Stimulated activated naive B cell treated with anti-CD40 and anti-IgM and Interleukin-4, amounts not matched to agents 10 μg/mL and 1 μg/mL and 100 μg/mL, for 72 hours (primary cell): ENCODE results near the gene FAN1.
"Not testable (repeated sequence)": the region's sequence is repeated elsewhere in the genome, so short reads cannot be mapped to it uniquely, and the experiment has no call there.

ENCODE experiments used
- ATAC-seq, 2 donors: fragments of 150-1000 bp; cut with Tn5 transposase; replicated peaks; 2 replicates each; pipeline ENCODE4 v1.10.0; 2021; ENCODE audit warnings: moderate library complexity in 1 of 2
- DNase-seq: peaks from one replicate; pipeline ENCODE4 v3.0.0; 2021
- H3K27ac Mint-ChIP-seq: one replicate; pipeline ENCODE4 v1.8.0; 2022; ENCODE audit warnings: mild to moderate bottlenecking, mixed read lengths
- H3K27me3 Mint-ChIP-seq, 2 donors: one replicate each; pipeline ENCODE4 v1.8.0; 2022; ENCODE audit warnings: mixed read lengths in 2 of 2
- H3K36me3 Mint-ChIP-seq, 2 donors: one replicate each; pipeline ENCODE4 v1.8.0; 2022; ENCODE audit warnings: mixed read lengths in 2 of 2, mild to moderate bottlenecking in 1 of 2
- H3K4me1 Mint-ChIP-seq, 2 donors: one replicate each; pipeline ENCODE4 v1.8.0; 2022; ENCODE audit warnings: mixed read lengths in 2 of 2, mild to moderate bottlenecking in 1 of 2
- H3K4me3 Mint-ChIP-seq, 2 donors: one replicate each; pipeline ENCODE4 v1.8.0; 2022; ENCODE audit warnings: mild to moderate bottlenecking in 2 of 2, mixed read lengths in 2 of 2, moderate library complexity in 1 of 2
- H3K9me3 Mint-ChIP-seq, 2 donors: one replicate each; pipeline ENCODE4 v1.8.0; 2022; ENCODE audit warnings: mixed read lengths in 2 of 2, mild to moderate bottlenecking in 1 of 2

The FAN1 gene

GRCh38 chr15:30903497-30904187 is at the start of gene FAN1:
FAN1 (plus strand) TSS chr15:30903915; CDS start chr15:30904664, 749 bp downstream.
- H3K4me3 Mint-ChIP-seq, result peak within 1 kb of the TSS; percentile 96 to 100
- peaks cover 16 to 27% of the 10 kb centered on the region in 2 donors for H3K36me3 Mint-ChIP-seq
- ATAC-seq (peak; percentile 93), DNase-seq (peak; percentile 80)
- no peaks in the 10 kb centered on the region for H3K9me3 Mint-ChIP-seq
- peak within 1 kb of the TSS; percentile 91 for H3K27ac Mint-ChIP-seq
- no peaks in the 10 kb centered on the region for H3K27me3 Mint-ChIP-seq
- peaks cover 15 to 32% of the 10 kb centered on the region in 2 donors for H3K4me1 Mint-ChIP-seq

DNA sequence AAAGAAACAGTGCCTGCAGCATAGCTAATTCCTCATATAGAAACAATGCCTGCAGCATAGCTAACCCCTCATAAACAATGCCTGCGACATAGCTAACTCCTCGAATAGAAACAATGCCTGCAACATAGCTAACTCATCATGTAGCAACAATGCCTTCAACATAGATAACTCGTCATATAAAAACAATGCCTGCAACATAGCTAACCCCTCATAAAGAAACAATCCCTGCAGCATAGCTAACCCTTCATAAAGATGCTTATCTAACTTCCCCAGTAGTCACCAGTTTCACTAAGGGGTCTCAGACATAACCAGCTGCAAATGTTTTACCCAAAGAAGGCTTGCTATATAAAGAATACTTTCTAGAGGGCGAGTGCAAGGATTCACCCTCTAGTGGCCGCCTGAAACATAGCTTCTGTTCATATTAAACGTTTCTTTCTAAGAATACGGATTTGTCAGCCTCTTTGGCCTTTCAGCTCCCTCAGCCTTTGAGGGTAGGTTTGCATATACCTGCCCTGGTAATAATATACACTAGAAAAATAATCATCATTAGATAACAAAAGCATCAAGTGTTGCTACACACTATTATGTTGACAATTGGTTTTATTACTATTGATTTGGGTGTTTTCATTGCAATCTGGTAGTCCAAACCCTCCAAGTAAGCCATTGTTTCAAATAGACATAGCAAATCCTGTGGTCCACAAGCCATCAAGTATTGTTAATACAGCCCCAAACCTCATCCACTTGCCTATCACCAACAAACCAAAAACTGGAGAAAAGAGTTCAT is 44.4 kb upstream of the FAN1 start:
- DNase-seq (no peak), ATAC-seq (peak; percentile 45 to 50)
- no peak overlapping the region for H3K4me3 Mint-ChIP-seq
- H3K9me3 Mint-ChIP-seq, result peaks cover 3% of the 10 kb centered on the region in 2 donors
- H3K27ac Mint-ChIP-seq, result no peak overlapping the region
- peaks cover 3% of the 10 kb centered on the region in 2 donors for H3K36me3 Mint-ChIP-seq
- no peaks in the 10 kb centered on the region for H3K4me1 Mint-ChIP-seq
- peaks cover 0 to 3% of the 10 kb centered on the region in 2 donors for H3K27me3 Mint-ChIP-seq

- Mint-ChIP-seq H3K36me3 (peaks cover 0 to 2% of the 10 kb centered on the region in 2 donors), H3K27me3 (no peaks in the 10 kb centered on the region), H3K9me3 (no peaks in the 10 kb centered on the region), H3K4me1 (no peaks in the 10 kb centered on the region), H3K27ac (no peak overlapping the region), H3K4me3 (no peak overlapping the region)
- no peak for DNase-seq
- ATAC-seq, result no peak
These were observed 38.5 kb upstream of the FAN1 start for GRCh38 chr15:30865257-30865656.

- H3K27me3 Mint-ChIP-seq, result no peaks in the 10 kb centered on the region
These were observed 33.0 kb upstream of the FAN1 start for GRCh38 chr15:30870681-30871080.

GRCh38 chr15:30872341-30872748 is 31.4 kb upstream of the FAN1 start:
- Mint-ChIP-seq H3K27me3 (no peaks in the 10 kb centered on the region), H3K9me3 (no peaks in the 10 kb centered on the region), H3K27ac (no peak overlapping the region), H3K4me1 (no peaks in the 10 kb centered on the region), H3K36me3 (peaks cover 0 to 2% of the 10 kb centered on the region in 2 donors), H3K4me3 (no peak overlapping the region)
- ATAC-seq, result no peak
- no peak for DNase-seq

More at GRCh38 chr15:30870681-30871080, 33.0 kb upstream of the FAN1 start:
- Mint-ChIP-seq H3K4me3 (no peak overlapping the region), H3K36me3 (peaks cover 0 to 2% of the 10 kb centered on the region in 2 donors), H3K4me1 (no peaks in the 10 kb centered on the region), H3K27ac (no peak overlapping the region), H3K9me3 (no peaks in the 10 kb centered on the region)
- no peak for ATAC-seq
- no peak for DNase-seq

- DNase-seq, result no peak
These were observed 26.6 kb upstream of the FAN1 start for GRCh38 chr15:30877070-30877469.

DNA sequence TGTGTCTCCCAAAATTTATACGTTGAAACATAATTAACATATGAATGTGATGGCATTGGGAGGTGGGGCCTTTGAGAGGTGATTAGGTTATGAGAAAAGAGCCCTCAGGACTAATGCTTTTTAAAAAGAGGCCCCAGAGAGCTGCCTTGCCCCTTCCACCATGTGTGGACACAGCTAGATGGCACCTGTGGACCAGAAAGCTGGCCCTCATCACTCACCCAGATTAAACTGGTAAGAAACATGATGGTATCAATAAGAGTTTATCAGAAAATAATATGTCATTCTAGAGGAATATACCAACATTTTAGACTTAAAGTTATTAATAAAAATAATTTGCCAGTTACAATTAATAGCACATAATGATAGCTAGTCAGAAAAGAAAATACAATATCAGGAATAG is 25.2 kb upstream of the FAN1 start:
- no peak for ATAC-seq
- Mint-ChIP-seq H3K27me3 (peaks cover 0 to 8% of the 10 kb centered on the region in 2 donors), H3K9me3 (peaks cover 5 to 9% of the 10 kb centered on the region in 2 donors), H3K36me3 (peaks cover 4 to 6% of the 10 kb centered on the region in 2 donors), H3K4me1 (no peaks in the 10 kb centered on the region), H3K4me3 (no peak overlapping the region), H3K27ac (no peak overlapping the region)
- DNase-seq, result no peak

More at GRCh38 chr15:30877070-30877469, 26.6 kb upstream of the FAN1 start:
- no peak overlapping the region for H3K4me3 Mint-ChIP-seq
- no peak overlapping the region for H3K27ac Mint-ChIP-seq
- ATAC-seq, result no peak
- H3K27me3 Mint-ChIP-seq, result peaks cover 0 to 4% of the 10 kb centered on the region in 2 donors
- H3K36me3 Mint-ChIP-seq, result peaks cover 4 to 6% of the 10 kb centered on the region in 2 donors
- H3K9me3 Mint-ChIP-seq, result peaks cover 5 to 9% of the 10 kb centered on the region in 2 donors
- no peaks in the 10 kb centered on the region for H3K4me1 Mint-ChIP-seq

DNA sequence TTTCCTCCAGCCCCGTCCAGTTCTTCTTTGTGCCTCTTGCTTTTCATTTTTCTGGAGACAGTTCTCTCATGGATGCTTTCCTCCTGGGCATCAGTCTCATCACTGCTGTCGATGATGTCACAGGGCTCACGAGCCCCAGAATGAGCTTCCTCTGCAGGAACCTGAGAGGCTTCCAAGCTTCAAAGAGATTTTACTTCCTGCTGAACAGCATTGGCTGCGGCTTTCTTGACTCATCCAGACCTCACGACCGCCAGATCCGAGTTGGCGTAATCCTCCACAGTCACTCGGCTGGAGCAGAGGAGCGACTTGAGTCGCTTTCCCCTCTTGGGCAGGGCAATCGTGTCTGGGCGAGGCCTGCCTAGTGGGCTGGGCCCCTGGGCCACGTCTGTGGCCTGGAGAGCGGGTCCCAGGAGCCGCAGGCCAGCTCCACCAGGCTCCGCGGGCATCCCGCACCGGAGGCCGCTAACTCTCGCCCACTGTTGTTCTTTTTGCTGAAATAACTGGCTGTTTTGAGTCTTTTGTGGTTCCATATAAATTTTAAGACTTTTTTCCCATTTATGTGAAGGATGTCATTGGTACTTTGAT is 20.8 kb upstream of the FAN1 start:
- H3K4me1 Mint-ChIP-seq, result no peaks in the 10 kb centered on the region

DNA sequence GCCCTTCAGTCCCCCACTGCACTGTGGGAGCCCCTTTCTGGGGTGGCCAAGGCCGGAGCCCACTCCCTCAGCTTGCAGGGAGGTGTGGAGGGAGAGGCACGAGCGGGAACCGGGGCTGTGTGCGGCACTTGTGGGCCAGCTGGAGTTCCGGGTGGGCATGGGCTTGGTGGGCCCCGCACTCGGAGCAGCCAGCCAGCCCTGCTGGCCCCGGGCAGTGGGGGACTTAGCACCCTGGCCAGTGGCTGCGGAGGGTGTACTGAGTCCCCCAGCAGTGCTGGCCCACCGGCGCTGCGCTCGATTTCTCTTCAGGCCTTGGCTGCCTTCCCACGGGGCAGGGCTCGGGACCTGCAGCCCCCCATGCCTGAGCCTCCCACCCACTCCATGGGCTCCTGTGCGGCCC is 20.0 kb upstream of the FAN1 start:
- H3K27ac Mint-ChIP-seq, H3K36me3 Mint-ChIP-seq, H3K4me3 Mint-ChIP-seq, H3K27me3 Mint-ChIP-seq, ATAC-seq, H3K4me1 Mint-ChIP-seq, DNase-seq, H3K9me3 Mint-ChIP-seq: not testable (repeated sequence)

More for the DNA sequence above, 20.8 kb upstream of the FAN1 start:
- Mint-ChIP-seq H3K4me3 (no peak overlapping the region), H3K27ac (no peak overlapping the region), H3K36me3 (peaks cover 4 to 6% of the 10 kb centered on the region in 2 donors), H3K27me3 (peaks cover 0 to 8% of the 10 kb centered on the region in 2 donors), H3K9me3 (peaks cover 5 to 9% of the 10 kb centered on the region in 2 donors)
- DNase-seq (no peak), ATAC-seq (no peak)

- no peak for ATAC-seq
- Mint-ChIP-seq H3K9me3 (peaks cover 0 to 4% of the 10 kb centered on the region in 2 donors), H3K36me3 (peaks cover 0 to 3% of the 10 kb centered on the region in 2 donors), H3K27ac (no peak overlapping the region), H3K4me3 (no peak overlapping the region), H3K27me3 (peaks cover 0 to 8% of the 10 kb centered on the region in 2 donors), H3K4me1 (no peaks in the 10 kb centered on the region)
- no peak for DNase-seq
These were observed 17.9 kb upstream of the FAN1 start for GRCh38 chr15:30885814-30886213.

DNA sequence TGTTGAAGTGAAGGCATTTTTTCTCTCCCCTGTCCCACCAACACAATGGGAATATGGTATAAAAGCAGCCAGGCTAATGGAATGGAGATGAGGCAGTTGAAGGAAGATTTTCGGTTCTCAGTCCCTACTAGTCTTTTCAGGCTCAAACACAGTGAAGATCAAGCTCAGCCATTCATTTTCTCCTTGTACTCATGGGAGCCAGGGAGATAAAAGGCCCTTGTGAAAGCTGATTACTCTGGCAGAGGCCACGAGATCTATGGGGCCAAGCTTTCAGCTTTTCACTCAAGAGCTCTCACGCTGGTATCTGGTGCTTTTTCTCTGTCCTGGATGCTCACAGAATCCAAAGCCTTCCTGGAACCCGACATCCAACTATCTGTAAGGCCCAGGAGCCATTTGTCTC is 14.5 kb upstream of the FAN1 start:
- no peak overlapping the region for H3K27ac Mint-ChIP-seq
- ATAC-seq, result no peak
- H3K27me3 Mint-ChIP-seq, result no peaks in the 10 kb centered on the region
- no peaks in the 10 kb centered on the region for H3K36me3 Mint-ChIP-seq
- no peak overlapping the region for H3K4me3 Mint-ChIP-seq
- H3K4me1 Mint-ChIP-seq, result peaks cover 0 to under 1% of the 10 kb centered on the region in 2 donors
- no peaks in the 10 kb centered on the region for H3K9me3 Mint-ChIP-seq
- DNase-seq, result no peak

DNA sequence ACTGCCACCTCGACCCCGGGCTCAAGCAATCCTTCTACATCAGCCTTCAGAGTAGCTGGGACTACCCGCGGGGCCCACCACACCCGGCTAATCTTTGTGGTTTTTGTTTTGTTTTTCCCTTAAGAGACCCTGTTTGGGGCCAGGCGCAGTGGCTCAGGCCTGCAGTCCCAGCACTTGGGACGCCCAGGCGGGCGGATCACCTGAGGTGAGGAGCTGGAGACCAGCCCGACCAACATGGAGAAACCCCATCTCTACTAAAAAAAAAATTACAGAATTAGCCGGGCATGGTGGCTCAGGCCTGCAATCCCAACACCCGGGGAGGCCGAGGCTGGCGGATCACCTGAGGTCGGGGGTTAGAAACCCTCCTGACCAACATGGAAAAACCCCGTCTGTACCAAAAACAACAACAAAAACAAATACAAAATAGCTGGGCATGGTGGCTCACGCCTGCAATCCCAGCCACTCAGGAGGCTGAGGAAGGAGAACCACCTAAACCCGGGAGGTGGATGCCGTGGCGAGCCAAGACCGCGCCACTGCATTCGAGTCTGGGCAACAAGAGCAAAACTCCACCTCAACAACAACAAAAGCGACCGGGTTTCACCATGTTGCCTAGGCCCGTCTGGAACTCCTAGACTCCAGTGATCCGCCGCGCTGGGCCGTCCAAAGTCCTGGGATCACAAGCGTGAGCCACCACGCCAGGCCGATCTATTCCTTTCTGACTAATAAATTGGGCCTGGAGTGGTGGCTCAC is 8.1 kb upstream of the FAN1 start:
- no peak overlapping the region for H3K4me3 Mint-ChIP-seq
- no peaks in the 10 kb centered on the region for H3K36me3 Mint-ChIP-seq
- H3K27ac Mint-ChIP-seq, result no peak overlapping the region
- peaks cover 3 to 5% of the 10 kb centered on the region in 2 donors for H3K4me1 Mint-ChIP-seq
- ATAC-seq, result no peak
- H3K27me3 Mint-ChIP-seq, result no peaks in the 10 kb centered on the region
- no peak for DNase-seq
- no peaks in the 10 kb centered on the region for H3K9me3 Mint-ChIP-seq

DNA sequence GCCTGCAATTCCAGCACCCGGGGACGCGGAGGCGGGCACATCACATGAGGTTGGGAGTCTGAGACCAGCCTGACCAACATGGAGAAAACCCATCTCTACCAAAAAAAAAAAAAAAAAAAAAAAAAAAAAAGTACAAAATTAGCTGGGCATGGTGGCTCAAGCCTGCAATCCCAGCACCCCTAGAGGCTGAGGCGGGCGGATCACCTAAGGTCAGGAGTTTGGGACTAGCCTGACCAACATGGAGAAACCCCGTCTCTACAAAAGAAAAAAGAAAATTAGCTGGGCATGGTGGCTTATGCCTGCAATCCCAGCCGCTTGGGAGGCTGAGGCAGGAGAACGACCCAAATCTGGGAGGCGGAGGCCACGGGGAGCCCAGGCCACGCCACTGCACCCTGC is 7.5 kb upstream of the FAN1 start:
- no peak for ATAC-seq
- H3K27me3 Mint-ChIP-seq, result no peaks in the 10 kb centered on the region

DNA sequence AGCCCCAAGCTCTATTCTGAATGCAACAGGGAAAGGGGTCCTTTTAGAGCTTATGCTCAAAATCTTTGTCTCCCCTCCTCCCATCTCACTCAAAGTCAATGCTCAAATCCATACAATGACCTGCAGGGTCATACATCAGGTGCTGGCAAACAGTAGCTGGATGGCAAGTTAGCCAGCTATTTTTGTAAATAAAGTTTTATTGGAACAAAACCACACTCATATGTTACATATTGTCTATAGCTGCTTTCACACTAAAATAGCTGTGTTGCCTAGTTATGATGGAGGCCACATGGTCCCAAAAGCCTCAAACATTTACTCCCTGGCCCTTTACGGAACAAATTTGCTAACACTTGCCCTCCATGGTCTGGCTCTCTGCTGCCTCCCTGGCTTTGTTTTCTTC is 1.8 kb upstream of the FAN1 start:
- no peaks in the 10 kb centered on the region for H3K9me3 Mint-ChIP-seq
- ATAC-seq (no peak), DNase-seq (no peak)
- no peak overlapping the region for H3K4me3 Mint-ChIP-seq
- no peaks in the 10 kb centered on the region for H3K27me3 Mint-ChIP-seq
- peaks cover 11 to 17% of the 10 kb centered on the region in 2 donors for H3K36me3 Mint-ChIP-seq
- peaks cover 15 to 32% of the 10 kb centered on the region in 2 donors for H3K4me1 Mint-ChIP-seq
- no peak overlapping the region for H3K27ac Mint-ChIP-seq

More for the DNA sequence above, 7.5 kb upstream of the FAN1 start:
- Mint-ChIP-seq H3K9me3 (no peaks in the 10 kb centered on the region), H3K4me3 (no peak overlapping the region), H3K4me1 (peaks cover 3 to 5% of the 10 kb centered on the region in 2 donors), H3K27ac (no peak overlapping the region), H3K36me3 (no peaks in the 10 kb centered on the region)
- no peak for DNase-seq
